ENCODE results near the gene GCN1. TPM values are rescaled to one million over a fixed set of nuclear protein-coding genes. Genes with fewer than 3 reads are reported as not detected.

The GCN1 gene
- total and polyA plus RNA-seq, 11 donors: 7.2 to 51.7 (median 33.7) TPM

- Histone ChIP-seq H3K27me3 (no peaks in the 10 kb centered on the region), H3K36me3 (peaks cover 8 to 100% (median 100%) of the 10 kb centered on the region in 9 donors)
- WGBS, 4 donors: 90 to 94% (median 92%) methylated on average over 9 of the region's 9 CpGs
These were observed 56.1 kb downstream of the GCN1 start for GRCh38 chr12:120138366-120138765.

GRCh38 chr12:120137833-120138232, 56.7 kb downstream of the GCN1 start:
- Histone ChIP-seq H3K9me3 (no peaks in the 10 kb centered on the region), H3K27ac (no peak overlapping the region), H3K4me1 (peaks cover 0 to 8% (median 3%) of the 10 kb centered on the region in 12 donors), H3K27me3 (no peaks in the 10 kb centered on the region), H3K4me3 (no peak overlapping the region), H3K36me3 (peaks cover 8 to 100% (median 100%) of the 10 kb centered on the region in 9 donors)
- DNase-seq: no peak
- WGBS, 4 donors: 72 to 81% (median 78%) methylated on average over 9 to 11 of the region's 11 CpGs
- ATAC-seq: no peak
- TF ChIP-seq POLR2A (IDR thresholded peaks at IDR 0.05): no peak
- intact Hi-C loops (cut with DNase I): no loop called here

More at GRCh38 chr12:120138366-120138765, 56.1 kb downstream of the GCN1 start:
- ATAC-seq: no peak
- intact Hi-C loops (cut with DNase I): no loop called here
- DNase-seq: no peak
- no peaks in the 10 kb centered on the region for H3K9me3 ChIP-seq
- H3K4me1 ChIP-seq: peaks cover 0 to 3% (median 0%) of the 10 kb centered on the region in 12 donors
- no peak for TF ChIP-seq POLR2A (IDR thresholded peaks at IDR 0.05)
- TF ChIP-seq CTCF (IDR thresholded peaks at IDR 0.05): no peak
- H3K27ac ChIP-seq: no peak overlapping the region
- H3K4me3 ChIP-seq: no peak overlapping the region

GRCh38 chr12:120136093-120136770, 58.3 kb downstream of the GCN1 start:
- Histone ChIP-seq H3K4me3 (no peak overlapping the region), H3K4me1 (peaks cover 0 to 18% (median 6%) of the 10 kb centered on the region in 12 donors), H3K9me3 (no peaks in the 10 kb centered on the region), H3K27me3 (no peaks in the 10 kb centered on the region), H3K27ac (no peak overlapping the region), H3K36me3 (peaks cover 5 to 100% (median 100%) of the 10 kb centered on the region in 9 donors)
- intact Hi-C loops (cut with DNase I): no loop called here
- no peak for DNase-seq
- TF ChIP-seq CTCF (IDR thresholded peaks at IDR 0.05) (no peak), POLR2A (IDR thresholded peaks at IDR 0.05) (no peak)
- 78 to 92% (median 91%) methylated on average over 7 to 11 of the region's 11 CpGs for WGBS, 4 donors
- no peak for ATAC-seq

GRCh38 chr12:120134307-120134980, 60.1 kb downstream of the GCN1 start:
- Histone ChIP-seq H3K4me3 (no peak overlapping the region), H3K27me3 (no peaks in the 10 kb centered on the region), H3K36me3 (peaks cover 5 to 100% (median 100%) of the 10 kb centered on the region in 9 donors), H3K4me1 (peaks cover 0 to 27% (median 10%) of the 10 kb centered on the region in 12 donors), H3K9me3 (no peaks in the 10 kb centered on the region), H3K27ac (no peak overlapping the region)
- intact Hi-C loops (cut with DNase I): no loop called here
- ATAC-seq: no peak
- no peak for DNase-seq
- 96 to 98% (median 97%) methylated on average over 13 to 20 of the region's 20 CpGs for WGBS, 4 donors
- TF ChIP-seq POLR2A (IDR thresholded peaks at IDR 0.05) (no peak), CTCF (IDR thresholded peaks at IDR 0.05) (no peak)

Data from heart left ventricle (tissue), 16 donors.